Measurements from ENCODE around the gene APOBR.
"Not testable (repeated sequence)": the region's sequence is repeated elsewhere in the genome, so short reads cannot be mapped to it uniquely, and the experiment has no call there.

APOBR gene

DNA sequence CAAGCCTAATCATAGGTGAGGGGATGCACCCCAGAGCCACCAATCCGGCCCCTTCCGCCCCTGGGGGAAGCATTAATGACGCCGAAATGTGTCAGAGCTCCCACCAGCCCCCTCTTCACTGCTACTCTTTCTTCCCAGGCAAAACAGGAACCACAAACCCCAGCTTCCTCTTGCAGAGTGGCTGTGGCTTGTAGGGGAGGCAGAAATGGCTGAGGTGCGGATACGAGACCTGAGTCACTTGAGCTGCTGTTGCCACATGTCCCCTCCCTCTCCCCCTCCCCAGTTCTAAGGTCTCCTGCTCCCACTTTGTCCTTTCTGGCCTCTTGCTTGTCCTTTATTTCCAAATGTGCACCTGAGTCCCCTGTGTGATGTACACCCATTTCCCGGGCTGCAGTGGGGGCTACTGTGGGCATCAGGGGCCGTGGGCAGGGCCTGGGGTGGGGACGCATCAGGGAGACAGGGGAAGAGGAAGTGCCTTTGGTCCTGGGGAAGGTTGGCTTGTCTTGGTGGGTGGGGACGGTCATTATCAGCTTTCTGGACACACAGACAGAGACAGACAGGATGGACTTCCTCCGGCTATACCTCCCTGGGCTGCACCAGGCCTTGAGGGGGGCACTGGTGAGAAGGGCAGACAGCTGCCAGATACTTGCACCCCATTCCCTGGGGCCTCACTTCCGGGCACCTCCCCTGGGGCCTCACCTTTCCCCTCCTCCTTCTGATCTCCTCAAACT is at the start of gene APOBR:
Gene APOBR (plus strand): TSS at position 523 of the 731 bp plus-strand sequence. CDS start 39 bp downstream, at position 562.
- H3K4me3 ChIP-seq (ENCODE audit: low read length): no peak within 1 kb of the TSS
- peaks cover 12% of the 10 kb centered on the region for H3K27me3 ChIP-seq (replicated peaks; ENCODE audit: control insufficient read depth, insufficient read depth, low read length)
- H3K9ac ChIP-seq (ENCODE audit: low read length): no peak within 1 kb of the TSS
- no peaks in the 10 kb centered on the region for H3K9me3 ChIP-seq (ENCODE audit: control insufficient read depth, low read length)
- no peaks in the 10 kb centered on the region for H3K36me3 ChIP-seq (ENCODE audit: control insufficient read depth, insufficient read depth, low read length, severe bottlenecking)
- H3K4me1 ChIP-seq (ENCODE audit: control insufficient read depth, insufficient read depth, low read length): no peaks in the 10 kb centered on the region
- DNase-seq (ENCODE audit: low read depth): no peak

- not testable (repeated sequence) for DNase-seq (ENCODE audit: low read depth); H3K4me1 ChIP-seq (ENCODE audit: control insufficient read depth, insufficient read depth, low read length); H3K4me3 ChIP-seq (ENCODE audit: low read length); H3K9ac ChIP-seq (ENCODE audit: low read length); H3K36me3 ChIP-seq (ENCODE audit: control insufficient read depth, insufficient read depth, low read length, severe bottlenecking); H3K27me3 ChIP-seq (replicated peaks; ENCODE audit: control insufficient read depth, insufficient read depth, low read length); H3K9me3 ChIP-seq (ENCODE audit: control insufficient read depth, low read length)
Observed at GRCh38 chr16:28446388-28446787, 48.1 kb upstream of the APOBR start.

DNA sequence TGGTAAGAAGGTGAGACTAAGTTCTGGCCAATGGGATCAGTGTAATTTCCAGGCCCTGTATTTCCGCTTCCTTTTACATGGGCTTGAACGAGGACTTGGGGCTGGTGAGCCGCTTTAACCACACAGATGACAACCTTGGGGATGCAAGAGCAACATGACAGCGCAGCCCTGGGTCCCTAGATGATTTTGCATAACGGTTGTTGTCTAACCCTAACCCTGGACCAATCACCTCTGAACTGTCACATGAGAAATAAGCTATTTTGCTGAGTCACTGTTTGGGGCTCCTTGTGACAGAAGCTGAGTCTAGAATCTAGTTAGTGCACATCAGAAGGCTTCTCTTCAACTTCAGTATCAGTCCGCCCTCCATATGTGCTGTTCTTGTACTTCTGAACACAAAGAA is 47.4 kb upstream of the APOBR start:
- not testable (repeated sequence) for H3K27me3 ChIP-seq (replicated peaks; ENCODE audit: control insufficient read depth, insufficient read depth, low read length); H3K9me3 ChIP-seq (ENCODE audit: control insufficient read depth, low read length); H3K9ac ChIP-seq (ENCODE audit: low read length); H3K4me1 ChIP-seq (ENCODE audit: control insufficient read depth, insufficient read depth, low read length); H3K36me3 ChIP-seq (ENCODE audit: control insufficient read depth, insufficient read depth, low read length, severe bottlenecking); H3K4me3 ChIP-seq (ENCODE audit: low read length); DNase-seq (ENCODE audit: low read depth)

DNA sequence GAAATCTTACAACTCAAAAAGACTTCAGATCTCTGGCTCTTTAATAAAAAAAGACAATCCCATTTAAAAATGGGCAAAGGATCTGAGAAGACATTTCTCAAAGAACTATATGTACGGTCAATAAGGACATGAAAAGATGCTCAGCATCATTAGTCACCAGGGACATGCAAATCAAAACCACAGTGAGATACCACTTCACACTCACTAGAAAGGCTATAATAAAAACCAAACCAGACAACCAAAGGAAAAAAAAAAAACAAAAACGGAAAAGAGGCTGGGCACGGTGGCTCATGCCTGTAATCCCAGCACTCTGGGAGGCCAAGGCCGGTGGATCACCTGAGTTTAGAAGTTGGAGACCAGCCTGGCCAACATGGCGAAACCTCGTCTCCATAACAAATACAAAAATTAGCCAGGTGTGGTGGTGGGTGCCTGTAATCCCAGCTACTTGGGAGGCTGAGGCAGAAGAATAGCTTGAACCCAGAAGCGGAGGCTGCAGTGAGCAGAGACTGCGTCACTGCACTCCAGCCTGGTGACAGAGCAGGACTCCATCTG is 20.7 kb upstream of the APOBR start:
- Histone ChIP-seq H3K9me3 (ENCODE audit: control insufficient read depth, low read length) (no peaks in the 10 kb centered on the region), H3K36me3 (ENCODE audit: control insufficient read depth, insufficient read depth, low read length, severe bottlenecking) (peaks cover 24% of the 10 kb centered on the region), H3K27me3 (replicated peaks; ENCODE audit: control insufficient read depth, insufficient read depth, low read length) (no peaks in the 10 kb centered on the region), H3K9ac (ENCODE audit: low read length) (no peak overlapping the region), H3K4me1 (ENCODE audit: control insufficient read depth, insufficient read depth, low read length) (no peaks in the 10 kb centered on the region), H3K4me3 (ENCODE audit: low read length) (no peak overlapping the region)
- no peak for DNase-seq (ENCODE audit: low read depth)

DNA sequence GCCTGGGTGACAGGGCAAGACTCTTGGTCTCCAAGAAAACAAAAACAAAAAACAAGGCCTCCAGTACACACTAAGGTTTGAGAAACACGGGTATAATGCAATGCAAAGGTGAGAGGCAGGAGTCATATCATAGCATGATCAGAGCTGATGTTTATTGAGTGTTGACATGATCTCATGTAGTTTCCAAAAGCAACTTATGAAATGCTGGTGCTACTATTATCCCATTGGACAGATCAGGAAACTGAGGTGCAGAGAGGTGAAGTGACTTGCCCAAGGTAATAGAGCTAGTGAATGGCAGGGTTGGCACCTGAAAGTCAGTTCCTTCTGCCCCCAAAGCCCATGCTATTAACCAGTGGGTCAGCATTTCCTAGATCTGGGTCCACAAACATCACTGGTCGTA is 19.2 kb upstream of the APOBR start:
- Histone ChIP-seq H3K4me1 (ENCODE audit: control insufficient read depth, insufficient read depth, low read length) (no peaks in the 10 kb centered on the region), H3K9me3 (ENCODE audit: control insufficient read depth, low read length) (no peaks in the 10 kb centered on the region), H3K36me3 (ENCODE audit: control insufficient read depth, insufficient read depth, low read length, severe bottlenecking) (peaks cover 27% of the 10 kb centered on the region), H3K27me3 (replicated peaks; ENCODE audit: control insufficient read depth, insufficient read depth, low read length) (no peaks in the 10 kb centered on the region), H3K9ac (ENCODE audit: low read length) (no peak overlapping the region), H3K4me3 (ENCODE audit: low read length) (no peak overlapping the region)
- DNase-seq (ENCODE audit: low read depth): no peak

- H3K9ac ChIP-seq (ENCODE audit: low read length): no peak overlapping the region
- no peak overlapping the region for H3K4me3 ChIP-seq (ENCODE audit: low read length)
- peaks cover 33% of the 10 kb centered on the region for H3K36me3 ChIP-seq (ENCODE audit: control insufficient read depth, insufficient read depth, low read length, severe bottlenecking)
- H3K9me3 ChIP-seq (ENCODE audit: control insufficient read depth, low read length): no peaks in the 10 kb centered on the region
- DNase-seq (ENCODE audit: low read depth): no peak
- no peaks in the 10 kb centered on the region for H3K4me1 ChIP-seq (ENCODE audit: control insufficient read depth, insufficient read depth, low read length)
- H3K27me3 ChIP-seq (replicated peaks; ENCODE audit: control insufficient read depth, insufficient read depth, low read length): no peaks in the 10 kb centered on the region
Observed at GRCh38 chr16:28477311-28477920, 17.0 kb upstream of the APOBR start.

DNA sequence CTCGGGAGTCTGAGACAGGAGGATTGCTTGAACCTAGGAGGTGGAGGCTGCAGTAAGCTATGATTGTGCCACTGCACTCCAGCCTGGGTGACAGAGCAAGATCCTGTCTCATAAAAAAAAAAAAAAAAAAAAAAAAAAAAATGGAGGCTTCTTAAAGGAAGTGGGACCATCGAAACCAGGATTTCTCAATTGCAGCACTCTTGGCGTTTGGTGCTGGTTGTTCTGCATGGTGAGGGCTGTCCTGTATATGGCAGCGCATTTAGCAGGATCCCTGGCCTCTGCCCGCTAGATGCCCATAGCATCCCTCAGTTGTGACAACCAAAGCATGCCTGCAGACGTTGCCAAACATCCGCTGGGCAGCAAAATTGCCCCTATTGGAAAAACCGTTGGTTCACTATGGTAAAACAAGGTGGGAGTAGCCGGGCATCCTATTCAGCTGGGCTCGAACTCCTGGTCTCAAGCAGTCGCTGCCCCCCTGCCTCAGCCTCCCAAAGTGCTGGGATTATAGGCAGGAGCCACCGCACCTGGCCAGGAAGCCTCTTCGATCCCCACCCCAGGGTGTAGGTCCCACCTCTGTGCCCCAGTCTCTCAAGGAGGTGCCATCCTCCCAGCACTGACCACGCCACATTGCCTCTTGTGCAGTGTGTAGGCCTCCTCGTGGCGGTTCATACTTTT is 15.8 kb upstream of the APOBR start:
- peaks cover 40% of the 10 kb centered on the region for H3K36me3 ChIP-seq (ENCODE audit: control insufficient read depth, insufficient read depth, low read length, severe bottlenecking)
- no peaks in the 10 kb centered on the region for H3K27me3 ChIP-seq (replicated peaks; ENCODE audit: control insufficient read depth, insufficient read depth, low read length)
- H3K4me3 ChIP-seq (ENCODE audit: low read length): no peak overlapping the region
- H3K9ac ChIP-seq (ENCODE audit: low read length): no peak overlapping the region
- H3K9me3 ChIP-seq (ENCODE audit: control insufficient read depth, low read length): no peaks in the 10 kb centered on the region
- H3K4me1 ChIP-seq (ENCODE audit: control insufficient read depth, insufficient read depth, low read length): no peaks in the 10 kb centered on the region
- DNase-seq (ENCODE audit: low read depth): no peak

GRCh38 chr16:28482026-28482425 is 12.4 kb upstream of the APOBR start:
- no peaks in the 10 kb centered on the region for H3K27me3 ChIP-seq (replicated peaks; ENCODE audit: control insufficient read depth, insufficient read depth, low read length)
- H3K4me1 ChIP-seq (ENCODE audit: control insufficient read depth, insufficient read depth, low read length): no peaks in the 10 kb centered on the region
- H3K9me3 ChIP-seq (ENCODE audit: control insufficient read depth, low read length): no peaks in the 10 kb centered on the region
- DNase-seq (ENCODE audit: low read depth): no peak
- no peak overlapping the region for H3K4me3 ChIP-seq (ENCODE audit: low read length)
- no peak overlapping the region for H3K9ac ChIP-seq (ENCODE audit: low read length)
- peaks cover 36% of the 10 kb centered on the region for H3K36me3 ChIP-seq (ENCODE audit: control insufficient read depth, insufficient read depth, low read length, severe bottlenecking)

- DNase-seq (ENCODE audit: low read depth): not testable (repeated sequence)
Observed at GRCh38 chr16:28483361-28483760, 11.1 kb upstream of the APOBR start.

DNA sequence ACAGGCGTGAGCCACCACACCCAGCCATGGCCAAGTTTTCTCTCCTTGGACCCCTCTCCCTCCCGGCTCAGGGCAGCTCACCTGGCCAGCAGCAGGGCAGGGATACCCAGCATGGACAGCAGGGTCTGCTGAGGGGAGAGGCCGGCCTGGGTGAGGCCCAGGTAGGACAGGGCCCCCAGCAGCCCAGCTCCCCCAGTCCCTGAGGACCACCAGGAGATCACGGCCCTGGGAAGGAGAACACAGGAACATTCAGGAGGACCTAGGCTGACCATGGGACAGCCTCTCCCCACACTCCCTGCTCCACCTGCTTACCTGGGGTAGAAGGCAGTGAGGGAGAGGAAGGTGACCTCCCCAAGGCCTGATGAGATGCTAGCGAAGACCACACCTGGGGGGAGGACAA is 8.2 kb upstream of the APOBR start:
- DNase-seq (ENCODE audit: low read depth): no peak
- H3K9me3 ChIP-seq (ENCODE audit: control insufficient read depth, low read length): no peaks in the 10 kb centered on the region
- no peak overlapping the region for H3K4me3 ChIP-seq (ENCODE audit: low read length)
- H3K9ac ChIP-seq (ENCODE audit: low read length): no peak overlapping the region
- no peaks in the 10 kb centered on the region for H3K27me3 ChIP-seq (replicated peaks; ENCODE audit: control insufficient read depth, insufficient read depth, low read length)
- no peaks in the 10 kb centered on the region for H3K4me1 ChIP-seq (ENCODE audit: control insufficient read depth, insufficient read depth, low read length)
- H3K36me3 ChIP-seq (ENCODE audit: control insufficient read depth, insufficient read depth, low read length, severe bottlenecking): peaks cover 35% of the 10 kb centered on the region

More at GRCh38 chr16:28483361-28483760, 11.1 kb upstream of the APOBR start:
- H3K4me1 ChIP-seq (ENCODE audit: control insufficient read depth, insufficient read depth, low read length); H3K9me3 ChIP-seq (ENCODE audit: control insufficient read depth, low read length); H3K4me3 ChIP-seq (ENCODE audit: low read length); H3K27me3 ChIP-seq (replicated peaks; ENCODE audit: control insufficient read depth, insufficient read depth, low read length); H3K9ac ChIP-seq (ENCODE audit: low read length): not testable (repeated sequence)
- H3K36me3 ChIP-seq (ENCODE audit: control insufficient read depth, insufficient read depth, low read length, severe bottlenecking): peaks cover 36% of the 10 kb centered on the region

GRCh38 chr16:28491230-28491969 is 3.0 kb upstream of the APOBR start:
- no peaks in the 10 kb centered on the region for H3K27me3 ChIP-seq (replicated peaks; ENCODE audit: control insufficient read depth, insufficient read depth, low read length)
- H3K9me3 ChIP-seq (ENCODE audit: control insufficient read depth, low read length): no peaks in the 10 kb centered on the region
- H3K9ac ChIP-seq (ENCODE audit: low read length): peak overlapping the region; percentile 97
- no peaks in the 10 kb centered on the region for H3K4me1 ChIP-seq (ENCODE audit: control insufficient read depth, insufficient read depth, low read length)
- H3K36me3 ChIP-seq (ENCODE audit: control insufficient read depth, insufficient read depth, low read length, severe bottlenecking): peaks cover 12% of the 10 kb centered on the region
- H3K4me3 ChIP-seq (ENCODE audit: low read length): peak overlapping the region; percentile 97
- peak; percentile 58 for DNase-seq (ENCODE audit: low read depth)

Measured in adipocyte (in vitro differentiated cells).